ENCODE data around the gene NEK3.
"Not testable (repeated sequence)": the region's sequence is repeated elsewhere in the genome, so short reads cannot be mapped to it uniquely, and the experiment has no call there.

The NEK3 gene, protein sequence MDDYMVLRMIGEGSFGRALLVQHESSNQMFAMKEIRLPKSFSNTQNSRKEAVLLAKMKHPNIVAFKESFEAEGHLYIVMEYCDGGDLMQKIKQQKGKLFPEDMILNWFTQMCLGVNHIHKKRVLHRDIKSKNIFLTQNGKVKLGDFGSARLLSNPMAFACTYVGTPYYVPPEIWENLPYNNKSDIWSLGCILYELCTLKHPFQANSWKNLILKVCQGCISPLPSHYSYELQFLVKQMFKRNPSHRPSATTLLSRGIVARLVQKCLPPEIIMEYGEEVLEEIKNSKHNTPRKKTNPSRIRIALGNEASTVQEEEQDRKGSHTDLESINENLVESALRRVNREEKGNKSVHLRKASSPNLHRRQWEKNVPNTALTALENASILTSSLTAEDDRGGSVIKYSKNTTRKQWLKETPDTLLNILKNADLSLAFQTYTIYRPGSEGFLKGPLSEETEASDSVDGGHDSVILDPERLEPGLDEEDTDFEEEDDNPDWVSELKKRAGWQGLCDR

DNA sequence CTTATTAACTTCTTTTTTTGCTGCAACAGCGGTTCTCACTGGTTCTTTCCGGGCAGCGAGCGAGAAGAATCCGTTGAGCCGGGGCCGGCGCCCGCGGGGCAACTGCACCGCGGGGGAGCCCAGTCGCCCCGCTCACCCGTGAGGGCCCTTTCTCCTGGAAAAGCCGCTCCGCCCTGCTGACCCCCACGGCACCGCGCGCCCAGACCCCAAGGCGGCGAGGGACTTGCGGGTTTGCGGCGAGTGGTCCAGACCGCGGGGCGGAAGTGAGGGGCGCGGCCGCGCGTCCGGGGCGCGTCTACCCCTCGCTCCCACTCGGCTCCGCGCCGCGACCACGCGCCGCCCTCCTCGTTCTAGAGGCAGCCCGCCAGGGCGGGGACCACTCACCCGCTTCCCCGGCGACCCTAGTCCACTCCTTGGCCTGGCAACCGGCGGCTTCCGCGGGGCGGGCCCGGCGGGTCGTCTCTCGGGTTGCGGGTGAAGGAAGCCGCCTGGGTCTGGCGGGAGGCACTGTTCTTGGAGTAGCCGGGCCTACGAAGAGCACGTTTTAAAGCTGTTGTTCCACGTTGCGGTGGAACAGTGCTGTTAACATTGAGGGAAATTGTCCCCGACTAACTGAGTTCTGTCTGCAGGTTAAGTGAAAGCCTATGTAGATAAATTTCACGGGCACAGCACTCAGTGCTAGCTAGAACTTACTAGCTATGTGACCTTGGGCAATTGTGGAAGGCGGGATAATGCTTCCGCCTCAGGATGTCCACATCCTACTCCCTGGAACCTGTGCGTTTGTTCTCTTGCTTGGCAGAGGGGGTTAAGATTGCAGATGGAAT is at the start of gene NEK3:
TSS of gene NEK3 (minus strand) at position 439 of the 824 bp plus-strand sequence. CDS start 3,406 bp downstream, outside the sequence.
- H3K4me3 ChIP-seq: peak within 1 kb of the TSS; percentile 66 to 88 (median 72)

DNA sequence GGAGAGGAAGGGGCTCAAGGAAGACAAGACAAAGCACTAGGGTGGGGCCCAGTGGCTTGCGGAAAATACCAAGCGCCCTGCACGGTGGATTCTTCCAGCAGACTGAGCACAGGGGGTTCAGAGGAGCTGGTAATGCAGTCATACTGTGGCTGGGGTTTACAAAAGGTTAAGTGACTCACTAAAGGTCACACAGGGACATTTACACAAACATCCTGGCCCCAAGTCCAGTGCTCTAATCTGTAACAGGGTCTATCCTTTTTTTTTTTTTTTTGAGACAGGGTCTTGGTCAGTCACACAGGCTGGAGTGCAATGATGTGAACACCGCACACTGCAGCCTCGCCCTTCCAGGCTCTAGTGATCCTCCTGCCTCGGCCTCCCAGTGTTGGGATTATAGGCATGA is 49.0 kb upstream of the NEK3 start:
- H4K20me1 ChIP-seq; H3K9ac ChIP-seq; H3K4me2 ChIP-seq; H3K4me3 ChIP-seq; H3K9me3 ChIP-seq (replicated peaks in 1 of 11); H3K36me3 ChIP-seq; H3K27me3 ChIP-seq; H3K27ac ChIP-seq; H3K4me1 ChIP-seq: not testable (repeated sequence)

More for the DNA sequence above, at the start of gene NEK3:
- peak within 1 kb of the TSS; percentile 71 to 93 (median 80) for H3K9ac ChIP-seq
- H3K27me3 ChIP-seq: peaks cover 0 to 30% (median 24%) of the 10 kb centered on the region in 11 experiments; a peak in 19 of 22 replicates
- peaks cover 9 to 53% (median 19%) of the 10 kb centered on the region in 10 experiments; a peak in 19 of 20 replicates for H3K4me1 ChIP-seq
- no peak for TF ChIP-seq Cebpa-rat (IDR thresholded peaks at IDR 0.05)
- H4K20me1 ChIP-seq: no peaks in the 10 kb centered on the region
- H3K27ac ChIP-seq: peak within 1 kb of the TSS; percentile 58 to 92 (median 70); a peak in 21 of 22 replicates
- H3K9me3 ChIP-seq (replicated peaks in 1 of 11): no peaks in the 10 kb centered on the region
- peak within 1 kb of the TSS; percentile 65 to 96 (median 87) for H3K4me2 ChIP-seq
- H3K36me3 ChIP-seq: peaks cover 0 to 16% (median 0%) of the 10 kb centered on the region in 11 experiments; a peak in 4 of 22 replicates

DNA sequence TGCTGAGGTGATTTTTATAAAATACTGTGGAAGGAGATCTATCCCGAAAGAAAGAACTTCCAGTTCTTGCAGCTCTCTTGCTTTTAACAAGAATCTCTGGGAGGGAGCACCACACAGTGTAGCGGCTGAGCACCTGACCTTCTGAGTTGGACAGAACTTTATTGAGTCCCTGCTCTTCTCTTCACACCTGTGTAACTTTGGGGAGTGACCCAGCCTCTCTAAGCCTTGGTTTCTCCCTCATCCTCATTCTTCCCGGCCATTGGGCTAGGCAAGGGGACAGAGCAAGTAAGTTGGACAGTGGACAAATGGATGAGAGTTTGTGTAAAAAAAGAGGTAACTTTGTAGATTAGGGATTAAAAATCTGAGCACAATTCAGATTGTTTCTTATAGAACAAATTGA is 48.5 kb upstream of the NEK3 start:
- not testable (repeated sequence) for H3K4me2 ChIP-seq; H3K9me3 ChIP-seq (replicated peaks in 1 of 11); H3K4me1 ChIP-seq; H4K20me1 ChIP-seq; H3K36me3 ChIP-seq; H3K9ac ChIP-seq; H3K27ac ChIP-seq; H3K27me3 ChIP-seq; H3K4me3 ChIP-seq

DNA sequence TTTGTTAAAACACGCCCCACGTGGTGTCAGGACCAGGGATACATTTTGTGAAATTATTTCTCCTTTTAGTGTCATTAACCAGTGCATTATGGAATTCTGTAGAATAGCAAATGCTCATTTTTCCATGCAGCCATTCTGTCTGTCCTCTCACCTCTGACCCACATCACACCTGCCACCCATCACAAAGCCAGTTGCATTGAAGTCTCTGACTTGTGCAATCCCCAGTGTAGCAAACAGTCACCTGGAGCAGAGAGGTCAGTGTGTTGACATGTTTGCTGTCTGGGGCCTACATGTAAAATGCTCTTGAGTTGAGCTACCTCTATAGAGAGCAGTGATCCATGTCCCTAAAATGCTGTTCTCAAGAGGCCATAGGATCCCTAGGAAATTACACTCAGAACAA is 47.9 kb upstream of the NEK3 start:
- H3K36me3 ChIP-seq; H3K4me3 ChIP-seq; H3K27me3 ChIP-seq; H3K4me1 ChIP-seq; H3K4me2 ChIP-seq; H3K27ac ChIP-seq; H4K20me1 ChIP-seq; H3K9me3 ChIP-seq (replicated peaks in 1 of 11); H3K9ac ChIP-seq: not testable (repeated sequence)

DNA sequence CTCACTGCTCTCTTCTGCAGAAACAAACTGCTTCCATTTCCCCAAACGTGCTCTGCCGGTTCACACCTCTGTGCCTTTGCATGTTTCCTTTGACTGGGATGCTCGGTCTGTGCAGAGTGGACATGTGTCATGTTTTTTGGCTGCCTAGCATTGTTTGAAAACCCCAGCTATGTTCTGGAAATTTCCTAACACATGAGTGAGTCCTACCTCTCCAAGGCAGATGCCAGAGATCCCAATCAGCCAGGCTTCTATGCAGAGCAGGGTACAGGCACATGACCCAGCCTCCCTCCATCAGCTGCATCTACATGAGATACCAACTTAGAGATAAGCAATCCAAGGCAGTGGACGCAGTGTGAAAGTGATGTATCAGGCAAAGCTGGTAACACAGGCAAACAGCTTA is 45.1 kb upstream of the NEK3 start:
- not testable (repeated sequence) for H3K4me1 ChIP-seq; H3K27me3 ChIP-seq; H3K4me3 ChIP-seq; H3K4me2 ChIP-seq; H3K36me3 ChIP-seq; H3K27ac ChIP-seq; H3K9ac ChIP-seq; H3K9me3 ChIP-seq (replicated peaks in 1 of 11); H4K20me1 ChIP-seq

DNA sequence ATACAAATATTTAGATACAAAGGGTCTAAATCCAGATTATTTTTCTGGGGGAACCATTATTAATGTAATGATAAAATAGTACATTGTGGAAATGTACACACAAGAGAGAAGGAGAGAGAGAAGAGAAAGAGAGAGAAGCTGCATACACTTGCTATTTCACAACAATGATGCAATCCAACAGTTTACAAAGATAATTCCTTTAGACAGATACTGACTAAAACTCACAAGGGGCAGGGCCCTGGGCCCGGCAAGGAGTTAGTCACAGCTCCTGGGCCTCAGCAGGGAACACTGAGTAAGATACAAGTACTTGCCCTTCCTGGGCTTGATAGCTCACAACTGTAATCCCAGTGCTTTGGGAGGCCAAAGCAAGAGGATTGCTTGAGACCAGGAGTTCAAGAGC is 44.5 kb upstream of the NEK3 start:
- H3K9ac ChIP-seq; H3K4me1 ChIP-seq; H3K4me3 ChIP-seq; H4K20me1 ChIP-seq; H3K4me2 ChIP-seq; H3K27ac ChIP-seq; H3K27me3 ChIP-seq; H3K36me3 ChIP-seq; H3K9me3 ChIP-seq (replicated peaks in 1 of 11): not testable (repeated sequence)

DNA sequence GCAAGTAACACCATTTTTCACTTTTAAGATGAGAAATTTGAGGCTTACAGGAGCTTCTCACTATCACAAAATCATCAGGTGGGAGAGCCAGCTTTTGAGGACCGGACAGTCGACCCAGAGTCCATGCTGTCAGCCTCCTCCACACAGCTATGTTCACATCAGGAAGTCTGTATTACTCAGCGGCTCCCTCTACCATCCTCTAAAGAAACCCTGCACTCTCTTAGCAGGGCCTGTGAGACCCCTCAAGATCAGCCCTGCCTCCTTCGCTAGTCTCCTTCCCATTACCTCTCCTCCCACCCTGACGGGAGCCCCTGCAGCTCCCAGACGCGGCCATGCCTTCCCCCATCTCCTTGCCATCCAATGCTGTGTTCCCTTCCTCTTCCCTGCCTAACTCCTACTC is 43.1 kb upstream of the NEK3 start:
- H3K4me2 ChIP-seq: not testable (repeated sequence)

DNA sequence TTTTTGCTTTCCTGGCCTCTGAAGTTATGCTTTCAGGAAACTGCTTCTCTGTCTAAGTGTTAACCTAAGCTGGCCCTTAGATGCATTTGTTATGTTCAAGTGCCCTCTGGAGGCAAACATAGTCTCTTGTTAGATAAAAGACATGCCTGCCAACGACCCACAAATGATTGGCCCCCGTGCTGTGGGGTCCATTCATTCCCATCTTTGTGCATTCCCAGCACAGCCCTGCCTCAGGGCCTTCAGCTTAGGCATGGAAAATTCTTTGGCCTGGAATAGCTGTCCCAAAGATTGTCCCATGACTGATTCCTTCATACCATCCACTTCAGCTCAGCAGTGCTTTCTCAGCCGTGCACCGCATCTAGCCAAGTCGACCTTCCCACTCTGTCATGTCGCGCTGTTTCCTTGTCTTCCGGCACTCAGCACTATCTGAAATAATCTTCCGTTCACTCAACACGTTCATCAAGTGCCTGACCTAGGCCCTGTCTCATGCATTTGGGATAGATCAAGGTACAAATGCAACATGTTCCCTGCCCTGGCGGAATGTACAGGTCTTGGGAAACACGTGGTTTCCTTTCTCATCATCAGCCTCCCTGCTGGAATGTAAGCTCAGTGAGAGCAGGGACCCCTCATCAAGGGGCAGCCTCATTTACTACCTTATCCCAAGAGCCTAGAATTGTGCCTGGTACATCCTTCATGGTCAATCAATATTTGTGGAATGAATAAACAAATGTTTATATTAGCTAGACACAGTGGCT is 42.2 kb upstream of the NEK3 start:
- not testable (repeated sequence) for H4K20me1 ChIP-seq; H3K4me3 ChIP-seq; H3K4me1 ChIP-seq; H3K27me3 ChIP-seq; H3K27ac ChIP-seq; H3K9ac ChIP-seq; H3K4me2 ChIP-seq; H3K36me3 ChIP-seq; H3K9me3 ChIP-seq (replicated peaks in 1 of 11)

More for the DNA sequence above, 43.1 kb upstream of the NEK3 start:
- not testable (repeated sequence) for H3K4me3 ChIP-seq; H3K9ac ChIP-seq; H3K4me1 ChIP-seq; H3K27me3 ChIP-seq; H3K36me3 ChIP-seq; H3K27ac ChIP-seq; H4K20me1 ChIP-seq; H3K9me3 ChIP-seq (replicated peaks in 1 of 11)

DNA sequence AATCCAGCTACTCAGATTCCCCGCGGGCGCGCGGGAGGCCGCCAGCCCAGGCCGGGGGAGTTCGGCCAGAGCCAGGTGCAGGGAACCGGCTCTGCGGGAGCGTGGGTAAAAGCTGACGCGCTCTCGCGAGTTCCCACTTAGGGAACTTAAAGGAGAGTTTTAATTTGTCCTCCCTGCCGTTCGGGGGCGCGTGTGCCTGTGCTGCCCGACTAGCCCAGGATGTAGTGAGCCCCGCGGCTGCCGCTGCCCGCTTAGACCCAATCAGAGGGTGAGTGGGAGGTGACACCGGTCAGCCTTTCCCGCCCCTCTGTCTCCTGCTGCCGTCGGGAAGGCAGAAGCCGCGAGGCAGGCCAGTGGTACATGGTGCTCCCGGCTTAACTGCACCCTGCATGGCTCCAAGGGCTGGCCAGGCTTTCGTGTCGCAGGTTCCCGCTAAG is 36.0 kb upstream of the NEK3 start:
- no peak for TF ChIP-seq Cebpa-rat (IDR thresholded peaks at IDR 0.05)
- Histone ChIP-seq H3K4me1 (peaks cover 20 to 34% (median 30%) of the 10 kb centered on the region in 10 experiments), H3K36me3 (peaks cover 0 to 5% (median 0%) of the 10 kb centered on the region in 11 experiments; a peak in 4 of 22 replicates), H3K27ac (peak overlapping the region in 10 of 11 experiments; percentile 65 to 87 (median 84); a peak in 18 of 22 replicates), H3K9ac (peak overlapping the region; percentile 80 to 91 (median 86)), H3K4me2 (peak overlapping the region; percentile 77 to 93 (median 88)), H3K9me3 (replicated peaks in 1 of 11) (0 out of 22 replicates have a peak, but pooled peaks cover 0 to 4% (median 0%) of the 10 kb centered on the region in 11 experiments), H3K27me3 (no peaks in the 10 kb centered on the region), H4K20me1 (peaks cover 0 to 19% (median 6%) of the 10 kb centered on the region in 11 experiments; a peak in 7 of 22 replicates), H3K4me3 (peak overlapping the region; percentile 72 to 97 (median 86))

All from BLaER1 treated with 17β-estradiol and CSF1 and Interleukin-3, amounts not matched to agents 10 nM and 100 nM (cell line).